Thoracic aorta (tissue), 2 donors: ENCODE data around the gene SH3PXD2A. TPM values are rescaled to one million over a fixed set of nuclear protein-coding genes. Genes with fewer than 3 reads are reported as not detected.

Experiments used
- ATAC-seq: fragments of 150-250 bp; one replicate; pipeline ENCODE4 v1.8.0; 2017; ENCODE audit warnings: low read depth; ENCODE audit not compliant: insufficient number of reproducible peaks, low FRiP score
- DNase-seq: peaks from one replicate; pipeline ENCODE4 v3.0.0-alpha.2; 2020; ENCODE audit warnings: low spot score
- H3K27ac ChIP-seq, 2 donors: fragments of 200-600 bp; sonication (generic); 1 replicate in 1 of 2; 2 replicates in 1 of 2; pipeline ENCODE4 v1.5.1; 2016; ENCODE audit warnings: mild to moderate bottlenecking in 2 of 2, moderate library complexity in 2 of 2
- H3K27me3 ChIP-seq: fragments of 200-600 bp; sonication (generic); replicated peaks from 2 replicates; pipeline ENCODE4 v1.6.0; 2016; ENCODE audit warnings: mild to moderate bottlenecking; ENCODE audit not compliant: insufficient read depth
- H3K36me3 ChIP-seq: fragments of 200-600 bp; sonication (generic); one replicate; pipeline ENCODE4 v1.5.1; 2016
- H3K4me1 ChIP-seq, 2 donors: fragments of 200-600 bp; sonication (generic); 1 replicate in 1 of 2; 2 replicates in 1 of 2; pipeline versions ENCODE4 v1.5.1 to v1.6.0; 2016; ENCODE audit warnings: low read depth in 2 of 2, mild to moderate bottlenecking in 1 of 2; ENCODE audit not compliant: control insufficient read depth in 1 of 2
- H3K4me3 ChIP-seq: fragments of 200-600 bp; sonication (generic); 2 replicates; pipeline ENCODE4 v1.5.1; 2016; ENCODE audit warnings: mild to moderate bottlenecking
- H3K9me3 ChIP-seq: fragments of 200-600 bp; sonication (generic); 2 replicates; pipeline ENCODE4 v1.5.1; 2016
- CTCF ChIP-seq: fragments of 200-600 bp; sonication (generic); IDR thresholded peaks from one replicate; pipeline ENCODE4 v1.5.1; 2019; ENCODE audit warnings: antibody characterized with exemption
- total RNA-seq, 2 donors: library from RNA; depleted of rRNA; stranded (reverse); fragments of >200 nt; gene quantifications; one replicate each; pipeline versions ENCODE4 v1.1.0 to v1.2.3, GENCODE V29; 2016

The SH3PXD2A gene
- total RNA-seq, 2 donors from 2014 or later, result 28.3 to 51.5 TPM

GRCh38 chr10:103691723-103692435, 163.5 kb downstream of the SH3PXD2A start:
- Histone ChIP-seq H3K36me3 (no peaks in the 10 kb centered on the region), H3K4me1 (peaks cover 24 to 39% of the 10 kb centered on the region in 2 donors), H3K27ac (no peak overlapping the region), H3K4me3 (no peak overlapping the region), H3K27me3 (no peaks in the 10 kb centered on the region), H3K9me3 (no peaks in the 10 kb centered on the region)
- TF ChIP-seq CTCF, result no peak
- ATAC-seq, result no peak
- no peak for DNase-seq

GRCh38 chr10:103691267-103691666, 164.1 kb downstream of the SH3PXD2A start:
- Histone ChIP-seq H3K4me3 (no peak overlapping the region), H3K27ac (no peak overlapping the region), H3K36me3 (no peaks in the 10 kb centered on the region), H3K9me3 (no peaks in the 10 kb centered on the region), H3K4me1 (peaks cover 20 to 33% of the 10 kb centered on the region in 2 donors), H3K27me3 (no peaks in the 10 kb centered on the region)
- no peak for ATAC-seq
- no peak for DNase-seq
- no peak for TF ChIP-seq CTCF

GRCh38 chr10:103690281-103690680, 165.1 kb downstream of the SH3PXD2A start:
- ATAC-seq (no peak), DNase-seq (no peak)
- no peaks in the 10 kb centered on the region for H3K27me3 ChIP-seq
- H3K27ac ChIP-seq, result no peak overlapping the region
- no peak for TF ChIP-seq CTCF
- H3K36me3 ChIP-seq, result no peaks in the 10 kb centered on the region
- peaks cover 11 to 23% of the 10 kb centered on the region in 2 donors for H3K4me1 ChIP-seq
- H3K9me3 ChIP-seq, result no peaks in the 10 kb centered on the region
- H3K4me3 ChIP-seq, result no peak overlapping the region

- no peaks in the 10 kb centered on the region for H3K36me3 ChIP-seq
- no peaks in the 10 kb centered on the region for H3K27me3 ChIP-seq
- peaks cover 5 to 8% of the 10 kb centered on the region in 2 donors for H3K4me1 ChIP-seq
- H3K9me3 ChIP-seq, result no peaks in the 10 kb centered on the region
- DNase-seq (no peak), ATAC-seq (no peak)
- H3K4me3 ChIP-seq, result no peak overlapping the region
- H3K27ac ChIP-seq, result no peak overlapping the region
- TF ChIP-seq CTCF, result no peak
Measured at GRCh38 chr10:103688491-103688890, 166.9 kb downstream of the SH3PXD2A start.

- H3K27ac ChIP-seq, result no peak overlapping the region
- TF ChIP-seq CTCF, result no peak
- DNase-seq (no peak), ATAC-seq (no peak)
- no peak overlapping the region for H3K4me3 ChIP-seq
- H3K9me3 ChIP-seq, result no peaks in the 10 kb centered on the region
- H3K4me1 ChIP-seq, result peaks cover 2 to 4% of the 10 kb centered on the region in 2 donors
- no peaks in the 10 kb centered on the region for H3K27me3 ChIP-seq
- no peaks in the 10 kb centered on the region for H3K36me3 ChIP-seq
Measured at GRCh38 chr10:103687718-103688117, 167.7 kb downstream of the SH3PXD2A start.
